Astrocyte (in vitro differentiated cells and primary cell): ENCODE measurements around the gene CMIP.

ENCODE experiments used
- EZH2 ChIP-seq: IDR thresholded peaks from 2 replicates; pipeline ENCODE4 v1.6.1; 2012; ENCODE audit warnings: mild to moderate bottlenecking, low read length, inconsistent platforms; ENCODE audit not compliant: insufficient read depth
- TF ChIP-seq, protein P1 (sequence below): IDR thresholded peaks from 2 replicates; pipeline ENCODE4 v1.5.1; 2011; ENCODE audit warnings: low read depth, mild to moderate bottlenecking, inconsistent platforms, low read length, moderate library complexity; ENCODE audit not compliant: insufficient read depth

DNA sequence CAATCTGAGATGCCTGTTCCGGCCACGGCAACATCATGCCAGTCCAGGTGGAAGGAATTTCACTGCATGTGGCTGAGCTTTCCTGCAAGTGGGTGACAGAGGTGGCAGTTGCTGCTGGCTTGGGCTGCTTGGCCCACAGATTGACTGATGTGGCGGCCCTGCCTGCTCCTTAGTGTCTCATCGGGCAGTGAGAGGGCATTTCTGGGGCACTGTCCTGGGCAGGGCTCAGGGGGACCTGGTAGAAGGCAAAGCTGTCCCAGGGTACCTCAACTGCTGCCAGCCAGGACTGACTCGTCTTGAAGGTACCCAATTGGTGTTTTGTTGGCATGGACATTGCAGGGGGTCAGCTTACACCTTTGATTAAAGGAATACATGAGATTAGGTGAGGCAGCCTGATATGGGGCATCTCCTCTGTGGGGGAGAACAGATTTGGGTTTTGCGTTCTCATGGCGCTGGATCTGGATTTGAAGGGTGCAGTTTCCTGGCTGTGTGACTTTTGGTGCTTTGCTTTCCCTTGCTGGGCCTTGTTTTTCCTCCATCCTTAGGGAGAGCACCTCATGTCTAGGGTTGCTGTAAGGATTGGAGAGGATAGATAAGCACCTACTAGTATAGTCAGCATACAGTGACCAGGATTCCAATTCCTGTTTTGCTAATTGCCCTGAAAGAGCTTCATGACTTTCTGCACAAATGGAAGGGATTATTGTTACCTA lies 5.4 kb downstream of the CMIP start:
- TF ChIP-seq, protein P1, sequence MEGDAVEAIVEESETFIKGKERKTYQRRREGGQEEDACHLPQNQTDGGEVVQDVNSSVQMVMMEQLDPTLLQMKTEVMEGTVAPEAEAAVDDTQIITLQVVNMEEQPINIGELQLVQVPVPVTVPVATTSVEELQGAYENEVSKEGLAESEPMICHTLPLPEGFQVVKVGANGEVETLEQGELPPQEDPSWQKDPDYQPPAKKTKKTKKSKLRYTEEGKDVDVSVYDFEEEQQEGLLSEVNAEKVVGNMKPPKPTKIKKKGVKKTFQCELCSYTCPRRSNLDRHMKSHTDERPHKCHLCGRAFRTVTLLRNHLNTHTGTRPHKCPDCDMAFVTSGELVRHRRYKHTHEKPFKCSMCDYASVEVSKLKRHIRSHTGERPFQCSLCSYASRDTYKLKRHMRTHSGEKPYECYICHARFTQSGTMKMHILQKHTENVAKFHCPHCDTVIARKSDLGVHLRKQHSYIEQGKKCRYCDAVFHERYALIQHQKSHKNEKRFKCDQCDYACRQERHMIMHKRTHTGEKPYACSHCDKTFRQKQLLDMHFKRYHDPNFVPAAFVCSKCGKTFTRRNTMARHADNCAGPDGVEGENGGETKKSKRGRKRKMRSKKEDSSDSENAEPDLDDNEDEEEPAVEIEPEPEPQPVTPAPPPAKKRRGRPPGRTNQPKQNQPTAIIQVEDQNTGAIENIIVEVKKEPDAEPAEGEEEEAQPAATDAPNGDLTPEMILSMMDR: no peak
- no peak for TF ChIP-seq EZH2
